Muscle of leg (tissue), 11 donors: ENCODE measurements around the gene TMEM108. TPM values are rescaled to one million over a fixed set of nuclear protein-coding genes. Genes with fewer than 3 reads are reported as not detected.
A peak's percentile ranks its signal among the peaks of the same experiment; 100 is the strongest.

Source experiments
- DNase-seq: peaks from one replicate; pipeline ENCODE4 v3.0.0; 2013
- H3K27ac ChIP-seq: one replicate; pipeline ENCODE4 v1.5.1; 2013; ENCODE audit warnings: mild to moderate bottlenecking, low read length, control low read depth
- H3K27me3 ChIP-seq: one replicate; pipeline ENCODE4 v1.6.1; 2013; ENCODE audit warnings: low read length; ENCODE audit not compliant: control insufficient read depth, insufficient read depth
- H3K36me3 ChIP-seq: one replicate; pipeline ENCODE4 v1.6.1; 2013; ENCODE audit warnings: low read length; ENCODE audit not compliant: control insufficient read depth, insufficient read depth
- H3K4me1 ChIP-seq: one replicate; pipeline ENCODE4 v1.6.1; 2013; ENCODE audit warnings: low read length; ENCODE audit not compliant: control insufficient read depth, insufficient read depth
- H3K4me3 ChIP-seq: one replicate; pipeline ENCODE4 v1.5.1; 2013; ENCODE audit warnings: low read length, control low read depth
- H3K9me3 ChIP-seq: replicated peaks from 2 replicates; pipeline ENCODE4 v1.6.1; 2013; ENCODE audit warnings: low read depth, low read length; ENCODE audit not compliant: control insufficient read depth
- WGBS: methylation state at CpG from one replicate; pipeline ENCODE4 v1.1.5; 2013; ENCODE audit warnings: missing lambda C conversion rate; ENCODE audit not compliant: insufficient coverage; 5-methylcytosine and 5-hydroxymethylcytosine counted together
- polyA plus RNA-seq, 8 donors: library from polyadenylated mRNA; unstranded; fragments of 120-200 nt; gene quantifications; one replicate each; pipeline versions ENCODE4 v1.2.1 to v1.2.3, GENCODE V29; 2013; ENCODE audit warnings: inconsistent platforms in 1 of 8, low replicate concordance in 1 of 8; ENCODE audit not compliant: insufficient read length in 8 of 8, insufficient read depth in 1 of 8
- total RNA-seq: library from RNA; stranded (reverse); fragments of 120-200 nt; gene quantifications from one replicate; pipeline ENCODE4 v1.2.4, GENCODE V29; 2013

TMEM108 gene
- total and polyA plus RNA-seq, 9 donors: 6.3 to 27.3 (median 17.4) TPM

GRCh38 chr3:133442518-133442917 lies 404.3 kb downstream of the TMEM108 start:
- 86% methylated on average over 1 of the region's 1 CpG for WGBS
- H3K4me1 ChIP-seq: peaks cover 5% of the 10 kb centered on the region
- no peak overlapping the region for H3K27ac ChIP-seq
- no peaks in the 10 kb centered on the region for H3K27me3 ChIP-seq
- H3K9me3 ChIP-seq: no peaks in the 10 kb centered on the region
- no peak overlapping the region for H3K4me3 ChIP-seq
- no peak for DNase-seq
- H3K36me3 ChIP-seq: no peaks in the 10 kb centered on the region

GRCh38 chr3:133443649-133444422 lies 405.6 kb downstream of the TMEM108 start:
- Histone ChIP-seq H3K4me3 (no peak overlapping the region), H3K4me1 (peaks cover 5% of the 10 kb centered on the region), H3K27me3 (no peaks in the 10 kb centered on the region), H3K9me3 (no peaks in the 10 kb centered on the region), H3K27ac (no peak overlapping the region), H3K36me3 (no peaks in the 10 kb centered on the region)
- no CpG with 5 or more reads among the region's 5 CpGs for WGBS
- peak; percentile 63 for DNase-seq

- Histone ChIP-seq H3K9me3 (no peaks in the 10 kb centered on the region), H3K4me3 (no peak overlapping the region), H3K27me3 (no peaks in the 10 kb centered on the region), H3K4me1 (peaks cover 5% of the 10 kb centered on the region), H3K27ac (no peak overlapping the region), H3K36me3 (no peaks in the 10 kb centered on the region)
- WGBS: 74% methylated on average over 4 of the region's 4 CpGs
- DNase-seq: no peak
These were observed 406.2 kb downstream of the TMEM108 start for GRCh38 chr3:133444423-133444774.

- H3K4me3 ChIP-seq: no peak overlapping the region
- no peak for DNase-seq
- H3K4me1 ChIP-seq: peaks cover 5% of the 10 kb centered on the region
- H3K27ac ChIP-seq: no peak overlapping the region
- H3K27me3 ChIP-seq: no peaks in the 10 kb centered on the region
- WGBS: 60% methylated on average over 2 of the region's 2 CpGs
- H3K9me3 ChIP-seq: no peaks in the 10 kb centered on the region
- no peaks in the 10 kb centered on the region for H3K36me3 ChIP-seq
These were observed 406.9 kb downstream of the TMEM108 start for GRCh38 chr3:133445108-133445507.
